Pulmonary artery endothelial cell (primary cell): ENCODE data around the gene LBX2. TPM values are rescaled to one million over a fixed set of nuclear protein-coding genes. Genes with fewer than 3 reads are reported as not detected.

Source experiments
- DNase-seq: peaks from one replicate; pipeline ENCODE4 v3.0.0-alpha.2; 2011; ENCODE audit warnings: low read depth, low spot score
- total RNA-seq: library from RNA; depleted of rRNA; stranded (reverse); fragments of >200 nt; gene quantifications from 2 replicates; pipeline ENCODE4 v1.2.3, GENCODE V29; 2014

LBX2 gene
- total RNA-seq, 1 donor from 2014 or later = 2.4 TPM

DNA sequence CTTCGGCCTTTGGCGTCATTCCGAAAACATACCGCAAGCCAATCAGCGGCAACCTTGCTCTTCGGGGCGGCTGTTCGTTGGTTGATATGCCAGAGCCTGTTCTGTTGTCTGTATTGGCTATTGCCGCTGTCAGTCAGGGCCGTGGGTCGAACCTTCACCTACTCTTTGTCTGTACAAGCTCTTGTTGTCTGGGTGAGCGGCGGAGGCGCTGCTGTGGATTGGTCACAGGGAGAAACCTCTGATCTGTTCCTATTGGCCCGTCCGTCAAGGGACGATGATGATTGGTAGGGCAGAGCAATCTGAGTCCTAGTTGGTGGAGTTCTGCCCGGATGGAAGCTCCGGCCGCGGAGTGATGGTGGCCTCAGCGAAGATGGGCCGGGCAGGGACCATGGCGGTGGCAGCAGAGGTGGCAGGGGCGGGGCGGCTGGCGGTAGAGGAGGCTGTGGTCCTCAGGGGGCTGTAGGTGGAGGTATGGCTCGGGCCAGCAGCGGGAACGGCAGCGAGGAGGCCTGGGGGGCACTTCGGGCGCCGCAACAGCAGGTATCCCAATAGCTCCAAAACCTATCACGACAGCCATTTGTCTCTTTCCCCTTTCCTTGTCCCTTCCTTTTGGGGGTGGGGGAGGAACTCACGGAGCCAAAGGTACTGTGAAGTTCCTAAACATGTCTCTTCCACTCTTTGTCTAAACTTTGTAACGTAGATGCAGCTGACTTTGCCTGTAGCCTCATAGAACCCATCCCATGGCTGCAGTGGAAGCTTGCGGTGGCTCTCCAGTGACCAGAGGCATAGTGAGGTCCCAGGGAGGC, 41.1 kb downstream of the LBX2 start, which contains the start of gene WBP1:
Gene WBP1 (plus strand): TSS at position 307 of the 806 bp plus-strand sequence. CDS start 165 bp downstream, at position 472.
- DNase-seq = peak; percentile 100

- DNase-seq = no peak
These were observed 41.8 kb downstream of the LBX2 start for GRCh38 chr2:74457549-74458131.

DNA sequence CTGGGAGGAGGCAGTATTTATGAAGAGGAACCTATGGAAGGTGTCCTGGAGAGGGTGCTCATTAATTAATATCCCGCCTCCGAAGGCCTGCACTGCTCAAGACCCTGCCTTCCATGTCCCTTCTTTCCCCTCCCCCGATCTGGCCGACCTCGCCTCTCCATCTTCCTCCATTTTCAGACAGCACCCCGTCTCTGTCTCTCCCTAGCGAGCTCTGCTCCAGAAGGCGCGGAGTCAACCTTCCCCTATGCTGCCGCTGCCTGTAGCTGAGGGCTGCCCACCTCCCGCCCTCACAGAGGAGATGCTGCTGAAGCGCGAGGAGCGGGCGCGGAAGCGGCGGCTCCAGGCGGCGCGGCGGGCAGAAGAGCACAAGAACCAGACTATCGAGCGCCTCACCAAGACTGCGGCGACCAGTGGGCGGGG, 42.3 kb downstream of the LBX2 start:
- no peak for DNase-seq

DNA sequence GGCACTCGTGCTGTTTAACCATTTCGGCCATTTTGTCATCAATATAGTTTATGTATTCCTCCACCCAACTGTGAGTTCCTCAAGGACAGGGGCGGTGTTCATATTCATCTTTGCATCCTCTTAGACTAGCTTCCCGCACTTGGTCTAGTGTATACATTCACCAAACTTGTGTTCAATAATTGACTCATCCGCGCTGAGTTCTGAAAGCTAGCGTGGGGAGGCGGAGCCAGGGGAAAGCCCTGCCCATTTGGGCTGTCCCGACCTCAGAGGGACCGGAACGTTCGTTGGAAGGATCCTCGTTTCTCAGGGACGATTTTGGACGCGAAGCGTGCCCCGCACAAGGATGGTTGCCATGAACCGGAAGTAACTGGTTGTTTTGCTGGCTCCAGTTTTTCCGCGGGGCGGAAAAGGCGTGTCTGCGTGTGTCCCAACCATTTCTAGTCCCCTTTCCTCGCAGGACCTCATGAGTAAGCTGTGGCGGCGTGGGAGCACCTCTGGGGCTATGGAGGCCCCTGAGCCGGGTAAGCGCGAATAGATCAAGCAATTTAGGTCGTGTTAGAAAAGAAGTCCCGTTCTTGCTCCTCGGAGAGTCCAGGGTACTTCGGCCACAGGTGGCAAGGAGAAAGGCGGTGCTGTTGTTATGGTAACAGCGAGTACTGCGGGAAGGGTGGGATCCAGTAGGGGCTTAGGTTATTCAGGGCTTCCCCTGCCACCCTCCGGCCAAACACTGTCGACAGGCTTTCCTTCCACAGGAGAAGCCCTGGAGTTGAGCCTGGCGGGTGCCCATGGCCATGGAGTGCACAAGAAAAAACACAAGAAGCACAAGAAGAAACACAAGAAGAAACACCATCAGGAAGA, 44.5 kb downstream of the LBX2 start, which contains the start of gene INO80B:
Gene INO80B (plus strand): TSS at position 434 of the 858 bp plus-strand sequence. CDS start 30 bp downstream, at position 464.
- DNase-seq = peak; percentile 92

GRCh38 chr2:74450570-74451190, 48.7 kb downstream of the LBX2 start:
- DNase-seq = no peak

DNA sequence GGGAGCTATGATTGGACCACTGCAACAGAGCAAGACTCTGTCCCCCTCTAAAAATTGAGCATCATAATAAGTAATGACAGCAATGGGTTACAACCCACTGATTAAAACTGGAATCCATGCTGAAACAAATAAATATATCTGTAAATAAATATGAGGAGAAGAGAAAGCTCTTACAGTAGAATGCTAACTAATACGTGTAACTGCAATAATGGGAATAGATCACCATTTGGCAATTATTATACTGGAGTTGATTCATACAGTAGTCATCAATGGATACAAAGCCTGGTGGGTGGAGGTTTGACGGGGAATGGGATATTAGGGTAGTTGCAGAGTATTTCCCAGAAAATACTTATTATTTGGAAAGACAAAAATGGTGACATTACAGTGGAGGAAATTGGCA, 50.6 kb downstream of the LBX2 start:
- no peak for DNase-seq

Other genes with a start within 250 kb of the LBX2 start
- 0.04 TPM in 1 of 2 replicates, not detected in the other for gene SLC4A5, start 156.2 kb downstream of the LBX2 start, total RNA-seq
- gene DCTN1, start 119.3 kb downstream of the LBX2 start, total RNA-seq = 143 and 172 TPM in 2 replicates
- gene C2orf81, start 78.0 kb downstream of the LBX2 start, total RNA-seq = 0.13 and 0.28 TPM in 2 replicates
- gene WDR54, start 77.9 kb downstream of the LBX2 start, total RNA-seq = 40.7 and 59.7 TPM in 2 replicates
- 6.1 and 8.8 TPM in 2 replicates for gene RTKN, start 57.7 kb downstream of the LBX2 start, total RNA-seq
- gene INO80B, start 44.5 kb downstream of the LBX2 start, total RNA-seq = 13.1 and 16.2 TPM in 2 replicates
- 26.7 and 33.4 TPM in 2 replicates for gene WBP1, start 41.2 kb downstream of the LBX2 start, total RNA-seq
- 75.1 and 82.4 TPM in 2 replicates for gene MOGS, start 34.2 kb downstream of the LBX2 start, total RNA-seq
- 28.6 and 45.8 TPM in 2 replicates for gene MRPL53, start 26.9 kb downstream of the LBX2 start, total RNA-seq
- 14.4 and 21.1 TPM in 2 replicates for gene CCDC142, start 16.6 kb downstream of the LBX2 start, total RNA-seq
- gene TTC31, start 16.5 kb downstream of the LBX2 start, total RNA-seq = 7.3 and 10.1 TPM in 2 replicates
- 15.0 and 18.2 TPM in 2 replicates for gene PCGF1, start 8.1 kb upstream of the LBX2 start, total RNA-seq
- gene TLX2, start 14.8 kb upstream of the LBX2 start, total RNA-seq = not detected in 2 replicates
- not detected in 2 replicates for gene DQX1, start 26.6 kb upstream of the LBX2 start, total RNA-seq
- gene AUP1, start 30.1 kb upstream of the LBX2 start, total RNA-seq = 95.4 and 124 TPM in 2 replicates
- gene HTRA2, start 30.3 kb upstream of the LBX2 start, total RNA-seq = 52.5 and 59.9 TPM in 2 replicates
- 1.2 and 1.8 TPM in 2 replicates for gene LOXL3, start 54.3 kb upstream of the LBX2 start, total RNA-seq
- gene DOK1, start 55.1 kb upstream of the LBX2 start, total RNA-seq = 15.7 and 20.9 TPM in 2 replicates
- gene M1AP, start 148.7 kb upstream of the LBX2 start, total RNA-seq = not detected in 2 replicates
- gene SEMA4F, start 154.6 kb upstream of the LBX2 start, total RNA-seq = 5.5 and 6.4 TPM in 2 replicates